Measurements from ENCODE around the gene CACNA1C.
A peak's percentile ranks its signal among the peaks of the same experiment; 100 is the strongest.

CACNA1C gene

GRCh38 chr12:2035431-2036055, 17.2 kb upstream of the CACNA1C start:
- no peak for DNase-seq (ENCODE audit: low spot score)

GRCh38 chr12:2039034-2039433, 13.8 kb upstream of the CACNA1C start:
- DNase-seq (ENCODE audit: low spot score) = no peak

- DNase-seq (ENCODE audit: low spot score) = no peak
These were observed 9.7 kb upstream of the CACNA1C start for GRCh38 chr12:2043054-2043453.

GRCh38 chr12:2044165-2044564, 8.6 kb upstream of the CACNA1C start:
- DNase-seq (ENCODE audit: low spot score) = no peak

GRCh38 chr12:2046957-2047356, 5.8 kb upstream of the CACNA1C start:
- DNase-seq (ENCODE audit: low spot score) = no peak

GRCh38 chr12:2047752-2048151, 5.0 kb upstream of the CACNA1C start:
- no peak for DNase-seq (ENCODE audit: low spot score)

- DNase-seq (ENCODE audit: low spot score) = no peak
These were observed 2.9 kb upstream of the CACNA1C start for GRCh38 chr12:2049604-2050540.

GRCh38 chr12:2051700-2052621, 826 bp upstream of the CACNA1C start:
- no peak for DNase-seq (ENCODE audit: low spot score)

- peak; percentile 61 for DNase-seq (ENCODE audit: low spot score)
These were observed 904 bp downstream of the CACNA1C start for GRCh38 chr12:2053691-2054090.

- peak; percentile 56 for DNase-seq (ENCODE audit: low spot score)
These were observed 1.6 kb downstream of the CACNA1C start for GRCh38 chr12:2054091-2055018.

GRCh38 chr12:2057041-2057794, 4.4 kb downstream of the CACNA1C start:
- DNase-seq (ENCODE audit: low spot score) = peak; percentile 34

GRCh38 chr12:2057795-2058408, 5.1 kb downstream of the CACNA1C start:
- no peak for DNase-seq (ENCODE audit: low spot score)

- no peak for DNase-seq (ENCODE audit: low spot score)
These were observed 6.0 kb downstream of the CACNA1C start for GRCh38 chr12:2058837-2059236.

- no peak for DNase-seq (ENCODE audit: low spot score)
These were observed 8.6 kb downstream of the CACNA1C start for GRCh38 chr12:2061402-2061801.

- DNase-seq (ENCODE audit: low spot score) = peak; percentile 68
These were observed 11.3 kb downstream of the CACNA1C start for GRCh38 chr12:2064071-2064507.

- DNase-seq (ENCODE audit: low spot score) = no peak
These were observed 15.9 kb downstream of the CACNA1C start for GRCh38 chr12:2068653-2069052.

GRCh38 chr12:2070440-2071045, 17.8 kb downstream of the CACNA1C start:
- no peak for DNase-seq (ENCODE audit: low spot score)

- no peak for DNase-seq (ENCODE audit: low spot score)
These were observed 22.0 kb downstream of the CACNA1C start for GRCh38 chr12:2074792-2075191.

- no peak for DNase-seq (ENCODE audit: low spot score)
These were observed 22.9 kb downstream of the CACNA1C start for GRCh38 chr12:2075508-2076195.
